SHP77 treated with DMSO at 0.1 percent for 48 hours (cell line): ENCODE results near the gene ALOX15B.
A peak's percentile ranks its signal among the peaks of the same experiment; 100 is the strongest.
"Not testable (repeated sequence)": the region's sequence is repeated elsewhere in the genome, so short reads cannot be mapped to it uniquely, and the experiment has no call there.

Experiments used
- DNase-seq: peaks from one replicate; lab custom pipeline; 2025; lab: John Stamatoyannopoulos, UW

ALOX15B gene

GRCh38 chr17:8013731-8014557 lies 24.9 kb upstream of the ALOX15B start:
- no peak for DNase-seq

- DNase-seq, result no peak
These were observed 24.4 kb upstream of the ALOX15B start for GRCh38 chr17:8014558-8014850.

DNA sequence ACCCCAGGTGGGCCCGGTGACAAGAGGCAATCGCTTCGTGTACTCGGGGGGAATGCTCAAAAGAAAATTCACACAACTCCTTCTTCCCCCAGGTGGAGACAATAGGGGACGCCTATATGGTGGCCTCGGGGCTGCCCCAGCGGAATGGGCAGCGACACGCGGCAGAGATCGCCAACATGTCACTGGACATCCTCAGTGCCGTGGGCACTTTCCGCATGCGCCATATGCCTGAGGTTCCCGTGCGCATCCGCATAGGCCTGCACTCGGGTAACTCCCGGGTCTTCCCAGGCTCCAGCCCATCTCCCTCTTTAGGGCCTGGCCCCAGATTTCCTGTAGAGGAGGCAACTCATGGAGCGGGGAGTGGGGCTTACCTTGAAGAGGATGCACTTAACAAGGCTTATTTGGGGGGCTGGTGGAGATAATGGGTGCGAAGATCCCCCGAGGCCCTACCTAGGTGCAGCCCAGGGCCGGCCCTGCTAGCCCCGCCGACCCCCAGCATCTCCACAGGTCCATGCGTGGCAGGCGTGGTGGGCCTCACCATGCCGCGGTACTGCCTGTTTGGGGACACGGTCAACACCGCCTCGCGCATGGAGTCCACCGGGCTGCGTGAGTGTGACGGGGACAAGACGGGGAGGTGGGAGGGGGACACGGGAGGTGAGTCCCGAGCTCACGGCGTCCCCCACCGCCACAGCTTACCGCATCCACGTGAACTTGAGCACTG lies 23.5 kb upstream of the ALOX15B start:
- DNase-seq, result no peak

DNA sequence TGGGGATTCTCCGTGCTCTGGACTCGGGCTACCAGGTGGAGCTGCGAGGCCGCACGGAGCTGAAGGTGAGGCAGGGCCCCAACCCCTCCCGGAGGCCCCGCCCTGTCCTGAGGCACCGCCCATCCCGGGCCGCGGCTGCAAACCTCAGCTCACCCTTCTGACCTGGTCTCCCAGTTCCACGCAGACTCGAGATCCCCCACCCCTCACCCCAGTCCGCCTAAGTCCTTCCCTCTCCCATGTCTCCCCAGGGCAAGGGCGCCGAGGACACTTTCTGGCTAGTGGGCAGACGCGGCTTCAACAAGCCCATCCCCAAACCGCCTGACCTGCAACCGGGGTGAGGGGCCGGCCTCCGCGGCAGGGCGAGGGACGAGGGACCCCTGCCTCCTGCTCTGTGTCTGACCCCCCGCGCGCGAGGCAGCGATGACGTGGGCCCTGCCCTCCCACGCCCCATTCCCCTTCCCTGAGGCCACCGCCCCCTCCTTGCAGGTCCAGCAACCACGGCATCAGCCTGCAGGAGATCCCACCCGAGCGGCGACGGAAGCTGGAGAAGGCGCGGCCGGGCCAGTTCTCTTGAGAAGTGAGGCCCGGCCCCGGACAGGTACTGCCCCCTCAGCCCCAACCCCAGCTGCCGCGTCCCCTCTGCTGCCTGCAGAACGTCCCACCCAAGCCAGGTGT lies 22.8 kb upstream of the ALOX15B start:
- DNase-seq, result no peak

DNA sequence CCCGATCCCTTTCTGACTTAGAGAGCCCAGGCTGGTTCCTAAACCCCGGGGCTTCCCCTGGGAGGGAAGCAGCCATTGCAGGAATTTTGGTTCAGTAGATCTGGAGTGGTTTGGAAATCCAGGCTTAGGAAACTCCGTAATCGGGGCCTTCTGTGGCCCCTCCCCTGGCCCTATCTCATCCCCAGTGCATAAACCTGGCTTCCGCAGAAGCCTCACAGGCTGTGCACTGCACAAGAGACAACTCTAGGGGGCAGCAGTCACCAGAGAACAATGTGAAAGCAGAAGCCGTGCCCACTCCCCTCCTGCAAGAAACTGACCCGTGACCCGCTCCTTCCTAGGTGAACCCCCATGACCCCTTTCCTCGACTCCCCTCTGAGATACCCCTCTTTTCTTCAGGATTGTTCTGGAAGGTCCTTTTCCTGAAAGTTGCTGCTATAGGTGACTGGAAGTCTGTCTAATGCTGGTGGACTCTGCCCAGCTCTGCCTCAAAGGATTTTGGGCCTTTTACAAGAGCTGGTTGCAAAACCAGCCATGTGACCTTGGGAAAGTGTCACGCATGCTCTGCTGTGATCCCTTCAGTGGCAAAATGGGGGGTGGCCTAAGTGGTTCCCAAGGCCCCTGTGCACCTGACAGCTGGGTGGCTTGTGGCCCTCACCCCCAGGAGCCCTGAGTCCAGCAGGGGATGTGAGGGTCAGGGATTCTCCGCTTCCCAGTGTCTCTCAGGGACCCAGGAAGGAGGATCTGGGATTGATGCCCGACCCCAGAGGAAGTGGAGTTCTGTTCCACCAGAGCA lies 22.0 kb upstream of the ALOX15B start:
- peak; percentile 4 for DNase-seq

DNA sequence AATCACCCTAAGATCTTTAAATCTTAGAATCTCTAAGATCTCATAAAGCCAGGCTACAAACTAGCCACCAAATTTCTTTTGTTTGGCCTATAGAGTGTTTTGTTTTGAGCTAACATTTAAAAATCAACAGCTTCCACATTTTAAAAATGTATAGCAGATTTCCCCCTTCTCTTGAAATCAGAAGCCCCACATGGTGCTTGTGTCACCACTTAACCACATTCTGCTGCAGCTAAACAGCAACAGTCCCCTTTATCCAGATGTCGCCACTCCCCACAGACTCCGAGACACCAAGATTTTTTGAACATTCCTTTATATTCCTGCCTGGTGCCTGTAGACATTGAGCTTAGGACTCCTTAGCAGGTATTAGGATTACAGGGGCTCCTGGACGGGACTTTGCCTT lies 20.4 kb upstream of the ALOX15B start:
- no peak for DNase-seq

- DNase-seq, result no peak
These were observed 19.7 kb upstream of the ALOX15B start for GRCh38 chr17:8019166-8019565.

DNA sequence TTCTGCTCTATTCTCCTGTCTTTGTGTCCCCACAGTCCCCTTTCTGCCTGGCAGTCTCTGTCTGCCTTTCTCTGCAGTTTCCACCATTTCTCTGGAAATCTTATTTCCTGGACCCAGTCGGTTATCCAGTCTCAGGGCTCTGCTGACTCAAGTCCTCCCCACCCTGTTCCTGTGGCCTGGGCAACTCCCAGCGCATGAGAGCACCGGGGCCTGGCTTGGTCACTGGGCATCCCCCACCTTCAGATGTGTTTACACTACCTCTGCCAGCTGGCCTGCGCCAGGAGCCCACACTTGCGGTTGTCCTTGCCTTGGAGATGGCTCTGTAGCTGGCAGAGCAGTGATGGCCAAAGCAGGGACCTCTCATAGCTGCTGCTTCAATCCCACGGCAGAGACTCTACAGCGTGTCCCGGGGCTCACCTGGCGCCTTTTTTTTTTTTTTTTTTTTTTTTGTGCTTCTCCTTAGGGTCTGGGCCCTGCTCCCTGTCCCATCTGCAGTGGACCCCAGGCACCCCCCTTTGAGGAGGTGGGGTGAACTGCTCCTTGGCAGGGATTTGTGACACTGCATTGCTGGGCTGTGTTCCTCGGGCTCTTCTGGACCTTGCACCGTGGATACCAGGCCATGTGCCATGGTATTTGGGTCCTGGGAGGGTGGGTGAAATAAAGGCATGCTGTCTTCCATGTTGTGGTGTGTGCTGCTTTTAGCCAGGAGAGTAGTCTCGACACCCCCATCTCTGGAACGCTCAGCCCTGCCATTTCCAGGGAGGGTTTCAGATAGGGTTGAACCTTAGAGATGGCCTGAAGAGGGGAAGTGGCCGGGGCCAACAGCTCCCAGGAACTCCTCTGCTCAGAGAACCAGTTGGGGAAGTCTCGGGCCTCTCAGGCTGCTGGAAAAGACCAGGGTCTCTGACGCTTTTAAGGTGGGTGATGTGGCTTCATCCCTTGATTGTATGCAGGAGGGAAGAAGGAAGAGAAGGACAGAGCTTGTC lies 18.9 kb upstream of the ALOX15B start:
- peak; percentile 2 for DNase-seq

DNA sequence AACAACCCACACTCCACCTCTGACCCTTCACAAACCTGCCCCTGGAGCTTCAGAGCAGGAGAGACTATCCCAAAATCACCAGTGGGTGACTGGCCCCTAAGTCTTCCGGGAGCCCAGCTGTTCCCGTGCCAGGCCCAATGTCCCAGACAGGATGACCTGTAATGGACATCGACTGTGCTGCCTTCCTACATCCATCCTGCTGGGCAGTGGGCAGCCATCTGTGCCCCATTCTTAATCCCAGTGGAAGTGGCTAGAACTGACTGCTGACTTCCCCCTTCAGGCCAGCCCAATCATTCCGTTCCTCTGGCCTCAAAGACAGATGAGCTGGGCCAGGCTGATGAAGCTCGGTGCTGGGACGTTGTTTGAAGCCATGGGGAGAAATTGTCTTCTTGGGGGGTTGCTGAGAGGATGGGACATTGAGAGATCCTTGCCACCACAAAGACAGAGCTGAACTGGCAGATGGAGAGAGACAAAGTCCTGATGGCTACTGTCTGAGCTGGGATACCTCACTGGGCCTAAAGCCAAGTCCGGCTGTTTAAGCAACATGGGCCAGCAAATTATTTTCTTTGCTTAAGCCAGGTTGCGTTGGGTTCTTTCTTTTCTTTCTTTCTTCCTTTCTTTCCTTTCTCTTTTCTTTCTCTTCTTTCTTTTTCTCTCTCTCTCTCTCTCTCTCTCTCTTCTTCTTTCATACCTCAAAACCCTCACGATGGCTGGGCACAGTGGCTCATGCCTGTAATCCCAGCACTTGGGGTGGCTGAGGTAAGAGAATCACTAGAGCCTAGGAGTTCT lies 17.9 kb upstream of the ALOX15B start:
- no peak for DNase-seq

GRCh38 chr17:8021565-8022359 lies 17.1 kb upstream of the ALOX15B start:
- DNase-seq, result no peak

DNA sequence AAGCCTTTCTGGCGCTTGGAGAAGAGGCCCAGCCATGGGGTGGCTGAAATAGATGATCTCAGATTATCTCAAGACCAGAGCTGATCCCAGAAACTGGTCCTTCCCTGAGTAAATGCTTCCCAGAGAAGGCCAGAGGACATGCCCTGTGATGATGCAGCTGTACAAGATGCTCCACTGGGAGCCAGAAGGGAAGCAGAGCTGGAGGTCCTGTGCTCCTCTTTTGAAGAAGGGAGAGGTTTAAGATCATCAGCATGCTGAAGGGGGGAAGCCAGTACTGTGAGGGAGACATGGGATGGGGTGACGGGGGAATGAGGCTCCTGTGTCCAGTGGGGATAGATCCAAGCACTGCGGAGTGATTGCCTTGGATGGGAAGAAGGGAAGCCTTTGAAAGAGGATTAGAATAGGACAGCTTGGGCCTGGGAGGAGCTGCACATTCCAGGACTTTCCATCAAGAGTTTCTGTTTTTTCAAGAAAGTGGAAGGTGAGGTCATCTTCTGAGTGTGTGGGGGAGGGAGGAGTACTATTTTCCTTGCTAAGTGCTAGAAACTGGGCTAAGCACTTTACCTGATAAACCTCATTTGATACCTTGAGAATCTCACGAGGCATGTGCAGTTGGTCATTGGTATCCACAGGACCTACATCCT lies 16.4 kb upstream of the ALOX15B start:
- no peak for DNase-seq

- not testable (repeated sequence) for DNase-seq
These were observed 14.7 kb upstream of the ALOX15B start for GRCh38 chr17:8024161-8024560.

DNA sequence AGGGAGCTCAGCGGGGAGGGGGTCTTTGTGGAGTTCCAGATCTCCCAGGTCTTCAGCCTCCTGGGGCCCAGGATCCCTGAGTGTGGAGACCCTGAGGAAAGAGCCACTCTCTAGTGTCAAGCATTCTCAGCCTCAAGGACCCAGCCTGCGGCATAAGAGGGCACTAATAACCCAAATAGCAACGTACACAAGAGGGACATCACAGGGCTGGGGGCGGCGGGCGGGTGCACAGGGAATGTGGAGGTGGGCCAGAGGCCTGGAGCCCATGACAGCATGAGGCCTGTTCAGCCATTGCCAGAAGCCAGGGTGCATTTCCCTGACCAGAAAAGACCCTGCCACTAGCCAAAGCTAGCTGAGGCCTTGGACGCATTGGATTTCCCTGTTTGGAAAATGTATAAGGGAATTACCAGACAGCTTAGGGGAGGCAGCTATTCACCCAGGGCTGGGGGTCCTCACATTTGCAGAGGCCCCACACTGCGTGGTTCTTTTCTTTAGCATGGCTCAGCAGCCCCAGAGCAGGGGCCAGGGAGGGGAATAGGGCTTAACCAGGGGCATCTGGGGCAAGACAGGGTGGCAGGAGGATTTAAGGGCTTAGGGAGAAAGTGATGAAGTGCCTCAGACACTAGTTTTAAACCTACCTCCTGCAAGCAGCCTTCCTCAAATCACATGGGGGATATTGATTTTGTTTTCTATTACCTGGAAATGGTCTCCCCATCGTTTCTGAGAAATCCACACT lies 13.5 kb upstream of the ALOX15B start:
- DNase-seq, result no peak

DNA sequence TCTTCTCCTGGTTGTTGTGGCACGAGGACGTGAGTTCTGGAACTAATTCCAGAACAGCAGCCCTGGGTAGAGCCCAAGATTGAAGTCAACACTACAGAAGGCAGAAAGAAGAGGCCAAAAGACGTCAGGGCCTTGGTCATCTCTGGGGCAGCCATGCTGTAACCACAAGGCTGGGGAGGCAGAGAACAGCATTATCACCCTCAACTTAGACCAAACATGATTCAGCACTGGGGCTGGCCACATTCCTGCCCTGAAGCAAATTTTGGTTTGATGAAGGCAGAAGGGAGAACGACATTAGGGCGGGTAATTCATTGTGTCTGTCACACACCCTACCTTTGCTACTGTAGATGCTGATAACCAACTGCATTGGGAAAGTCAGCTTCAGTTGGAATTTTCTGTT lies 9.7 kb upstream of the ALOX15B start:
- DNase-seq, result no peak

DNA sequence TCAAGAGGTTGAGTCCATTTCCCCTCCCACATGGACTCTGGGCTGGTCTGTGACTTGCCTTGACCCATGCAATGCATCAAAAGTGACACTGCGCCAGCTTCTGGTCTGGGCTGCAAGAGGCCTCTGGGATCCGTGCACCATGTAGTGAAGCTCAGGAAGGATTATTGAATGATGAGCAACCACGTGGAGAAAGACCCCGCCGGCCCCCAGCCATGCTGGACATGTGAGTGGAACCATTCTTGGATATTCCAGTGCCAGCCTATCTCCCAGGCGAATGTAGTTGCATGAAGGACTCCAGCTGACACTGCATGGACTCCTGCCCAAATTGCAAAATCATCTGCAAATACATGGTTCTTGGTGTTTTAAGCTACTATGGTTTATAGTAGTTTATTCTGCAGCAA lies 7.6 kb upstream of the ALOX15B start:
- no peak for DNase-seq

- DNase-seq, result no peak
These were observed 6.9 kb upstream of the ALOX15B start for GRCh38 chr17:8031950-8032349.

DNA sequence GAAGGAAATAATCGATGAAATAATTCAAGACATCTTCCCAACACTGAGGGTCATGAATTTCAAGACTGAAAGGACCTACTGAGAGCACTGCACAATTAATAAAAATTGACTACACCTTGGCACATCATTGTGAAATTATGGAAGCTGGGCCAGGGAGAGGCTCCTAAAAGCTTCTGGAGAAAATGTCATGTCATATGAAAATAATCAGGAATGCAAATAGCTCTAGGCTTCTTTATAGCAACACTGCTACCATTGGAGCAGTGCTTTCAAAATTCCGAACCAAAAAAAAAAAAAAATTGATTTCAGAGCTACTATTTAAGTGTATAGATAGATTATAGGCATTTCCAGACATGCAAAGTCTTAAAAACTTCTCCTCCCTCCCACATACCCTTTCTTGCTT lies 6.4 kb upstream of the ALOX15B start:
- no peak for DNase-seq

- no peak for DNase-seq
These were observed 831 bp downstream of the ALOX15B start for GRCh38 chr17:8039611-8040168.
